SK-N-SH treated with all-trans-retinoic acid at 6 μM for 48 hours (cell line): ENCODE results near the gene APBA2.
"Not testable (repeated sequence)": the region's sequence is repeated elsewhere in the genome, so short reads cannot be mapped to it uniquely, and the experiment has no call there.

Experiments used
- ZFP30 ChIP-seq: fragments of 450-650 bp; formaldehyde crosslinking; IDR thresholded peaks from 2 replicates; pipeline ENCODE4 v1.5.0; 2022; ENCODE audit warnings: mild to moderate bottlenecking, moderate library complexity
- TF ChIP-seq, protein P1 (sequence below): fragments of 250-450 bp; sonication (Bioruptor Pico); IDR thresholded peaks from 2 replicates; pipeline ENCODE4 v1.8.0; 2020; ENCODE audit warnings: mild to moderate bottlenecking, moderate library complexity, borderline replicate concordance
- TF ChIP-seq, protein P2 (sequence below): fragments of 250-450 bp; sonication (Bioruptor Pico); IDR thresholded peaks from 2 replicates; pipeline ENCODE4 v1.8.0; 2021; ENCODE audit warnings: low read depth, mild to moderate bottlenecking, moderate library complexity, borderline replicate concordance
- TF ChIP-seq, protein P3 (sequence below): fragments of 250-450 bp; sonication (Bioruptor Pico); IDR thresholded peaks from 2 replicates; pipeline ENCODE4 v1.5.1; 2020; ENCODE audit warnings: low read depth, mild to moderate bottlenecking, moderate library complexity

DNA sequence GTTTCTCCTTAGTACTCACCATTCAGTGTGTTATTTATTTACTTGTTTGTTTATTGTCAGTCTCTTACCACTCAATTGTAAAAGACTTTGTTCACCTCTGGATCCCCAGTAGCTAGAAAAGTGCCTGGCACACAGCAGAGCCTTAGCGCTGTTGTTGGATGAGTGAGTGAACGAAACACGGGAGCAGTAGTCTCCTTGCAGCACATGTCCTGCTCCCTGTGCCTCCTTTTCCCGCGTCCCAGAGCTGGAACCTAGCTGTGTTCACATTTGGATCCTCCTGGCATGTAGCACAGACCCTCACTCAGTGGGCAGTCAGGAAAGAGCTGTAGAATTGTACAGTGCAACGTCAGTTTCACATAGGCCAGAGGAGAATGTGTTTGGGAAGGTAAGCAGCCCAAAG lies 4.1 kb downstream of the APBA2 start:
- not testable (repeated sequence) for TF ChIP-seq ZFP30 (CRISPR knock-in tag)
- TF ChIP-seq, protein P1, sequence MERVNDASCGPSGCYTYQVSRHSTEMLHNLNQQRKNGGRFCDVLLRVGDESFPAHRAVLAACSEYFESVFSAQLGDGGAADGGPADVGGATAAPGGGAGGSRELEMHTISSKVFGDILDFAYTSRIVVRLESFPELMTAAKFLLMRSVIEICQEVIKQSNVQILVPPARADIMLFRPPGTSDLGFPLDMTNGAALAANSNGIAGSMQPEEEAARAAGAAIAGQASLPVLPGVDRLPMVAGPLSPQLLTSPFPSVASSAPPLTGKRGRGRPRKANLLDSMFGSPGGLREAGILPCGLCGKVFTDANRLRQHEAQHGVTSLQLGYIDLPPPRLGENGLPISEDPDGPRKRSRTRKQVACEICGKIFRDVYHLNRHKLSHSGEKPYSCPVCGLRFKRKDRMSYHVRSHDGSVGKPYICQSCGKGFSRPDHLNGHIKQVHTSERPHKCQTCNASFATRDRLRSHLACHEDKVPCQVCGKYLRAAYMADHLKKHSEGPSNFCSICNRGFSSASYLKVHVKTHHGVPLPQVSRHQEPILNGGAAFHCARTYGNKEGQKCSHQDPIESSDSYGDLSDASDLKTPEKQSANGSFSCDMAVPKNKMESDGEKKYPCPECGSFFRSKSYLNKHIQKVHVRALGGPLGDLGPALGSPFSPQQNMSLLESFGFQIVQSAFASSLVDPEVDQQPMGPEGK (CRISPR knock-in tag): not testable (repeated sequence)
- TF ChIP-seq, protein P2, sequence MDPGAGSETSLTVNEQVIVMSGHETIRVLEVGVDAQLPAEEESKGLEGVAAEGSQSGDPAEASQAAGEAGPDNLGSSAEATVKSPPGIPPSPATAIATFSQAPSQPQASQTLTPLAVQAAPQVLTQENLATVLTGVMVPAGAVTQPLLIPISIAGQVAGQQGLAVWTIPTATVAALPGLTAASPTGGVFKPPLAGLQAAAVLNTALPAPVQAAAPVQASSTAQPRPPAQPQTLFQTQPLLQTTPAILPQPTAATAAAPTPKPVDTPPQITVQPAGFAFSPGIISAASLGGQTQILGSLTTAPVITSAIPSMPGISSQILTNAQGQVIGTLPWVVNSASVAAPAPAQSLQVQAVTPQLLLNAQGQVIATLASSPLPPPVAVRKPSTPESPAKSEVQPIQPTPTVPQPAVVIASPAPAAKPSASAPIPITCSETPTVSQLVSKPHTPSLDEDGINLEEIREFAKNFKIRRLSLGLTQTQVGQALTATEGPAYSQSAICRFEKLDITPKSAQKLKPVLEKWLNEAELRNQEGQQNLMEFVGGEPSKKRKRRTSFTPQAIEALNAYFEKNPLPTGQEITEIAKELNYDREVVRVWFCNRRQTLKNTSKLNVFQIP (CRISPR knock-in tag): not testable (repeated sequence)
- TF ChIP-seq, protein P3, sequence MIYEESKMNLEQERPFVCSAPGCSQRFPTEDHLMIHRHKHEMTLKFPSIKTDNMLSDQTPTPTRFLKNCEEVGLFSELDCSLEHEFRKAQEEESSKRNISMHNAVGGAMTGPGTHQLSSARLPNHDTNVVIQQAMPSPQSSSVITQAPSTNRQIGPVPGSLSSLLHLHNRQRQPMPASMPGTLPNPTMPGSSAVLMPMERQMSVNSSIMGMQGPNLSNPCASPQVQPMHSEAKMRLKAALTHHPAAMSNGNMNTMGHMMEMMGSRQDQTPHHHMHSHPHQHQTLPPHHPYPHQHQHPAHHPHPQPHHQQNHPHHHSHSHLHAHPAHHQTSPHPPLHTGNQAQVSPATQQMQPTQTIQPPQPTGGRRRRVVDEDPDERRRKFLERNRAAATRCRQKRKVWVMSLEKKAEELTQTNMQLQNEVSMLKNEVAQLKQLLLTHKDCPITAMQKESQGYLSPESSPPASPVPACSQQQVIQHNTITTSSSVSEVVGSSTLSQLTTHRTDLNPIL (CRISPR knock-in tag): not testable (repeated sequence)
